ENCODE results near the gene PICK1. TPM values are rescaled to one million over a fixed set of nuclear protein-coding genes. Genes with fewer than 3 reads are reported as not detected.

PICK1 gene
- total RNA-seq, 1 experiment from 2014 or later = 35.7 TPM

DNA sequence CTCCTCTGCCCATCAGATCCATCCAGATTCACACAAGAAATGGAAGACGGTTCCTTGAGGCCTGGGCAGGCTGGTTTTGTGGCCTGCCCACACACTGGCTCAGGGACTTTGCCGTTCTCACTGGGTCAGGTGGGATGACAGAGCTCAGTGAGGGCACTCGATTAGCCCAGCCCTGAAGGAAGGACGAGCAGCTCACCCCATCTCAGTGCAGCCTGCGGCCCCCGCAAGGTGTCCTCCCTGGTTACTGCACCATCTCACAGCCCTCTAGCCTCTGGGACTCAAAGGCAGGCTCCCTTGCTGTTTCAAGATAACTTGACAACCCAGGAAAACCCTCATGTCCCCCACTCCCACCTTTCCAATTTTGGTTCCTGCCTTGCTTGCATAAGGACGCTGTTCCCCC lies 22.6 kb downstream of the PICK1 start:
- DNase-seq = no peak
- Histone ChIP-seq H3K4ac (ENCODE audit: low read depth, low read length) (no peak overlapping the region), H2AFZ (ENCODE audit: low read length) (no peak overlapping the region), H2BK20ac (ENCODE audit: low read depth, low read length, poor library complexity, severe bottlenecking) (no peak overlapping the region), H4K5ac (ENCODE audit: insufficient read length, low read depth, low read length) (no peak overlapping the region), H2BK5ac (ENCODE audit: insufficient read length, low read length) (no peak overlapping the region), H3K79me2 (ENCODE audit: insufficient read depth, low read length) (no peaks in the 10 kb centered on the region), H3K9ac (ENCODE audit: extremely low read depth, insufficient read length, low read length) (no peak overlapping the region), H4K8ac (replicated peaks; ENCODE audit: insufficient read length, low read depth, low read length) (no peak overlapping the region), H3K56ac (ENCODE audit: insufficient read length, low read depth, low read length) (no peak overlapping the region), H3K27me3 (ENCODE audit: insufficient read depth, low read length) (peaks cover 5% of the 10 kb centered on the region; the same call in 1 of the 2 replicates), H2BK12ac (ENCODE audit: insufficient read length, low read depth, low read length) (no peak overlapping the region), H2AK5ac (ENCODE audit: insufficient read length, low read length) (no peak overlapping the region), H3K27ac (ENCODE audit: insufficient read length, low read depth, low read length) (no peak overlapping the region), H4K20me1 (ENCODE audit: control insufficient read depth, insufficient read depth, insufficient read length) (no peaks in the 10 kb centered on the region), H3K14ac (ENCODE audit: insufficient read depth, low read length) (no peak overlapping the region), H3T11ph (ENCODE audit: low read length) (no peak overlapping the region), H2BK120ac (ENCODE audit: low read depth, low read length, poor library complexity, severe bottlenecking) (no peak overlapping the region), H3K4me1 (ENCODE audit: insufficient read depth, low read length) (no peaks in the 10 kb centered on the region; the same call in 1 of the 2 replicates), H3K79me1 (ENCODE audit: insufficient read depth, low read depth, low read length, poor library complexity, severe bottlenecking) (no peaks in the 10 kb centered on the region), H2BK15ac (ENCODE audit: low read depth, low read length) (no peak overlapping the region), H3K9me3 (ENCODE audit: control insufficient read depth, low read depth, low read length) (no peaks in the 10 kb centered on the region), H3K18ac (ENCODE audit: insufficient read length, low read depth, low read length) (no peak overlapping the region), H3K23me2 (ENCODE audit: insufficient read length, low read depth, low read length, poor library complexity, severe bottlenecking) (no peaks in the 10 kb centered on the region), H3K23ac (ENCODE audit: insufficient read length, low read depth, low read length) (no peak overlapping the region), H4K91ac (ENCODE audit: insufficient read length, low read depth, low read length) (no peak overlapping the region), H3K4me2 (ENCODE audit: insufficient read depth, insufficient read length, low read length) (no peak overlapping the region)
- H3K4me3 Mint-ChIP-seq = no peak overlapping the region
- peaks cover 23% of the 10 kb centered on the region for H3K27me3 Mint-ChIP-seq (ENCODE audit: low read depth)
- TF ChIP-seq, protein P1, sequence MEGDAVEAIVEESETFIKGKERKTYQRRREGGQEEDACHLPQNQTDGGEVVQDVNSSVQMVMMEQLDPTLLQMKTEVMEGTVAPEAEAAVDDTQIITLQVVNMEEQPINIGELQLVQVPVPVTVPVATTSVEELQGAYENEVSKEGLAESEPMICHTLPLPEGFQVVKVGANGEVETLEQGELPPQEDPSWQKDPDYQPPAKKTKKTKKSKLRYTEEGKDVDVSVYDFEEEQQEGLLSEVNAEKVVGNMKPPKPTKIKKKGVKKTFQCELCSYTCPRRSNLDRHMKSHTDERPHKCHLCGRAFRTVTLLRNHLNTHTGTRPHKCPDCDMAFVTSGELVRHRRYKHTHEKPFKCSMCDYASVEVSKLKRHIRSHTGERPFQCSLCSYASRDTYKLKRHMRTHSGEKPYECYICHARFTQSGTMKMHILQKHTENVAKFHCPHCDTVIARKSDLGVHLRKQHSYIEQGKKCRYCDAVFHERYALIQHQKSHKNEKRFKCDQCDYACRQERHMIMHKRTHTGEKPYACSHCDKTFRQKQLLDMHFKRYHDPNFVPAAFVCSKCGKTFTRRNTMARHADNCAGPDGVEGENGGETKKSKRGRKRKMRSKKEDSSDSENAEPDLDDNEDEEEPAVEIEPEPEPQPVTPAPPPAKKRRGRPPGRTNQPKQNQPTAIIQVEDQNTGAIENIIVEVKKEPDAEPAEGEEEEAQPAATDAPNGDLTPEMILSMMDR (conservative IDR thresholded peaks at IDR 0.05) = no peak
- H3K27ac Mint-ChIP-seq = no peak overlapping the region; a peak in 1 of 7 replicates
- no CpG with 5 or more reads among the region's 7 CpGs for WGBS (ENCODE audit: extremely low coverage, insufficient read length, low lambda C conversion rate)
- H3K9me3 Mint-ChIP-seq = no peaks in the 10 kb centered on the region
- peaks cover 8 to 24% of the 10 kb centered on the region in 2 experiments for H3K4me1 Mint-ChIP-seq
- H3K36me3 Mint-ChIP-seq (ENCODE audit: insufficient read depth in 1 of 3, low read depth in 3 of 3) = peaks cover 0 to 11% (median 2%) of the 10 kb centered on the region in 3 experiments; a peak in 3 of 7 replicates
